Effector memory CD4-positive, alpha-beta T cell (primary cell): Measurements from ENCODE around the gene ALDH3A2.

Source experiments
- DNase-seq, 3 donors: peaks; one replicate each; pipeline ENCODE4 v3.0.0-alpha.2; 2020
- H3K27ac ChIP-seq: 2 replicates; pipeline ENCODE4 v1.7.0; 2013; ENCODE audit warnings: mild to moderate bottlenecking, low read length, moderate library complexity; ENCODE audit not compliant: insufficient read depth, poor library complexity, severe bottlenecking
- H3K27me3 ChIP-seq: replicated peaks from 2 replicates; pipeline ENCODE4 v1.7.0; 2013; ENCODE audit warnings: mild to moderate bottlenecking, low read length; ENCODE audit not compliant: insufficient read depth, control insufficient read depth, poor library complexity, severe bottlenecking
- H3K36me3 ChIP-seq: 2 replicates; pipeline ENCODE4 v1.7.0; 2013; ENCODE audit warnings: mild to moderate bottlenecking, low read length, moderate library complexity; ENCODE audit not compliant: control insufficient read depth, insufficient read depth
- H3K4me1 ChIP-seq: 2 replicates; pipeline ENCODE4 v1.7.0; 2013; ENCODE audit warnings: low read length, mild to moderate bottlenecking; ENCODE audit not compliant: control insufficient read depth, insufficient read depth, poor library complexity, severe bottlenecking
- H3K4me3 ChIP-seq: 2 replicates; pipeline ENCODE4 v1.7.0; 2013; ENCODE audit warnings: low read length, low read depth, mild to moderate bottlenecking; ENCODE audit not compliant: insufficient read depth, poor library complexity, severe bottlenecking
- H3K9me3 ChIP-seq: 2 replicates; pipeline ENCODE4 v1.7.0; 2013; ENCODE audit warnings: mild to moderate bottlenecking, low read length, moderate library complexity; ENCODE audit not compliant: control insufficient read depth

ALDH3A2 gene

DNA sequence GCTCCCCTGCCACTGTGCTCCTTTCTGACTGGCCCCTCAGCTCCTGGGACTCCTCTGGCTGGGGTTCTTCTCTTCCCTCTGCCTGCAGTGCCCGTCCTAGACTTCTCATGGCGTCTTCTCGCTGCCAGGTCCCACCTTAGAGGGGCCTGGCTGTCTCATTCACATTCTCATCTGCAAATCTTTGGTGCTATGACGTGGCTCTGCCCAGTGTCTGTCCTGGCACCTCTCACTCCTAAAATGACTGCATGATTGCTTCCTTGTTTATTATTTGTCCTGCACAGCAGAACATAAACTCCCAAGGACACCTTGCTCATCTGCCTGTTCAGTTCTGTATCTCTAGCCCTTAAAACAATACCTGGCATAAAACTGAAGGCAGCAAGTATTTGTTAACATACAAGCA, 18.5 kb upstream of the ALDH3A2 start:
- H3K4me1 ChIP-seq = no peaks in the 10 kb centered on the region
- no peak for DNase-seq
- H3K27ac ChIP-seq = no peak overlapping the region
- no peaks in the 10 kb centered on the region for H3K27me3 ChIP-seq
- H3K36me3 ChIP-seq = no peaks in the 10 kb centered on the region
- no peak overlapping the region for H3K4me3 ChIP-seq
- no peaks in the 10 kb centered on the region for H3K9me3 ChIP-seq

- no peak for DNase-seq
- Histone ChIP-seq H3K4me3 (no peak overlapping the region), H3K36me3 (no peaks in the 10 kb centered on the region), H3K27me3 (no peaks in the 10 kb centered on the region), H3K4me1 (no peaks in the 10 kb centered on the region), H3K27ac (no peak overlapping the region), H3K9me3 (no peaks in the 10 kb centered on the region)
Observed at GRCh38 chr17:19630661-19631060, 17.9 kb upstream of the ALDH3A2 start.

DNA sequence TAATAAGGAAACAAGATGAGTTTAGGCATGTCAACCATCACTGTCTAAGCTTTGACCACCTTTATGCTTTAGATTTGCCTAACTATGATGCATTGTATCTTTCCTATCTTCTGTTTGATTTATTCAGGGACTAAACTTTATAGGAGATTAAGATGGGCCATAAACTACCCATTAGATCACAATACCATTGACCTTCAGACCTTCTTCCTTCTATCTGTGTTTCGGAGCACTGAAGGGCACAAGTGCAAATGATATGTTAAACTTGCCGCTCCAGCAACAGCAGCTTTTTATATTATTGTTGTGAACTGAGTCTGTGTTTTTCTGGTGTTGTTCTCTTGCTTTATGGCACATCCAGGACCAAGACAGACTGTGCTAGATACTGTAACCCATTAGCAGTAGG, 16.6 kb upstream of the ALDH3A2 start:
- H3K4me3 ChIP-seq = no peak overlapping the region
- no peaks in the 10 kb centered on the region for H3K4me1 ChIP-seq

GRCh38 chr17:19641687-19642372, 6.7 kb upstream of the ALDH3A2 start:
- H3K4me3 ChIP-seq = no peak overlapping the region
- no peaks in the 10 kb centered on the region for H3K4me1 ChIP-seq
- H3K27me3 ChIP-seq = no peaks in the 10 kb centered on the region
- no peak overlapping the region for H3K27ac ChIP-seq
- DNase-seq = no peak
- H3K36me3 ChIP-seq = no peaks in the 10 kb centered on the region
- no peaks in the 10 kb centered on the region for H3K9me3 ChIP-seq

More for the DNA sequence above, 16.6 kb upstream of the ALDH3A2 start:
- DNase-seq = no peak
- Histone ChIP-seq H3K27ac (no peak overlapping the region), H3K27me3 (no peaks in the 10 kb centered on the region), H3K9me3 (no peaks in the 10 kb centered on the region), H3K36me3 (no peaks in the 10 kb centered on the region)

DNA sequence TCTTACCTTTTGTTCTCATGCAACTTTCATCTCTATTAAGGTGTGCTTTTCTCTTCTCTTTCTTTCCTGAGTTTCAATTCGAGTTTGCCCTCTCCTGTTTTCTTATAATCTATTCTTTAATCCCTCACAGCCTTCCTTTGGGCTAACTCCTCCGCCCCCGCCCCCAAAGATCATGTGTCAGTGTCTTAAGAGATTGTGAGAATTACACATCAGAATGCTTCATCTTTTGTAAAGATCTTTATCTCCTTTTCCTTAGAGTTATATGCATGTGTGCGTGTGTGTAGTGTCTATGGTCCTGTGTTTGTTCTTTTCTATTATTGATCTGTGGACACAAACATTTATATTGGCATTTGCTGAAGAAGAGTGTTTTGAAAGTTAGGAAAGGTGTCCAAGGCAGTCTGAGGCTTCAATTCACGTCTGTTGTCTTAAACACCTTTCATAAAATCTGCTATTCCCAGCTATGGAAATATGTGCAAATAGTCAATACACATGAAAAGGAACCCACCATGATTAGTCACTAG, 6.1 kb upstream of the ALDH3A2 start:
- Histone ChIP-seq H3K4me3 (no peak overlapping the region), H3K4me1 (peaks cover 1% of the 10 kb centered on the region), H3K27me3 (no peaks in the 10 kb centered on the region), H3K27ac (no peak overlapping the region), H3K36me3 (no peaks in the 10 kb centered on the region), H3K9me3 (no peaks in the 10 kb centered on the region)
- no peak for DNase-seq

DNA sequence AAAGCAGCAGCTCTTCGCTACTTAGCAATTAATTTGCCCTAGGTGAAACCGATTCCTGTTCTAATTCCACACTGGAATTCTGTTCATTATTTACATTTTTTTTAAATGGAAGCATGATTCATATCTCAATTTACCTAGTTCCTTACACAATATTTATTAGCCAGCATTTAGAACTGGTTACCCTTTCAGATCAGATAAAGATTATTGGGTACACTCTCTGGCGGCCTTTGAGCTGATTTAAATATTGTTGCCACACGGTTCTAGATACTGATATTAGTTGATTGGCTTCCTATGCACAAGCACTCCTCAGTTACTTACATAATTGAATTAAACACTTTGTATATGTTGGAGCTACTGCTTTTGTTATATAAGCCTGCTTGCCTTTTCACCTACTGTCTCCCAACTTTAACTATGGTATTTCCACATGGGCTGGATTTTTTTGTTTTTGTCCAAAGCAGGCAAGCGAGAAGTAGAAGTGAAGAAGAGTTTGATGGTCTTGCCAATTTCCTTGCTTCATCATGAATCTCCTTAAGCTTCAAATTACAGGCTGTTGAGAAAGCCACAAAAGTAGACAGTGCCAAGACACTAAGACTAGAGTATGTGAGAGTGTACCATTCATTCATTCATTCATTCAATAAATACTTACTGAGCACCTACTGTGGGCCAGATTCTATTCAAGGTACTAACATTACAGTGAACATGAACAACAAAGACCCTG, 3.9 kb upstream of the ALDH3A2 start:
- Histone ChIP-seq H3K27me3 (no peaks in the 10 kb centered on the region), H3K4me1 (peaks cover 11% of the 10 kb centered on the region), H3K4me3 (no peak overlapping the region), H3K36me3 (no peaks in the 10 kb centered on the region), H3K27ac (no peak overlapping the region), H3K9me3 (no peaks in the 10 kb centered on the region)
- DNase-seq = no peak

DNA sequence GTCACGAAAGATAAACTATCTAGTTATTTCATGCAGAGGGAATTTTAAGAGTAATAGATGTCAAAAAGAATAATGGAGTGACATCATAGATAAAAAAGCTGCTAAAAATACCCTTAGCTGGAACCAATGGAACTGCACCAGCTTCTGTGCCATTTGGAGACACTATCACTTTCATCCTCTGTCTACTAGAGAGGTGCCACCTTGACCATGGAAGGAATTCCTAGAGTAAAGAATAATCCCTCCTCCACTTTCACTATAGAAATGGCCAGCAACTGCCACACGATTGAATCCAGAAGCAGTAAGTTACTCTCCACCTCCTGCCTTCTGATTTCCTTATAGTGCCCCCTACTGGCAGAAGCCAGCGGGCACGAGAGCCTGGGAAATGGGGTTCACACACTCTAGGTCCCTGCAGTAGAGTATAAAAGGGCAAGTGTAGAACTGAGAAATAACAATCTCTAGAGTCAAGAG, 2.8 kb upstream of the ALDH3A2 start:
- Histone ChIP-seq H3K27ac (no peak overlapping the region), H3K9me3 (no peaks in the 10 kb centered on the region), H3K4me3 (no peak overlapping the region), H3K36me3 (no peaks in the 10 kb centered on the region), H3K27me3 (no peaks in the 10 kb centered on the region), H3K4me1 (peaks cover 13% of the 10 kb centered on the region)
- peak; percentile 10 to 24 (median 12) for DNase-seq

DNA sequence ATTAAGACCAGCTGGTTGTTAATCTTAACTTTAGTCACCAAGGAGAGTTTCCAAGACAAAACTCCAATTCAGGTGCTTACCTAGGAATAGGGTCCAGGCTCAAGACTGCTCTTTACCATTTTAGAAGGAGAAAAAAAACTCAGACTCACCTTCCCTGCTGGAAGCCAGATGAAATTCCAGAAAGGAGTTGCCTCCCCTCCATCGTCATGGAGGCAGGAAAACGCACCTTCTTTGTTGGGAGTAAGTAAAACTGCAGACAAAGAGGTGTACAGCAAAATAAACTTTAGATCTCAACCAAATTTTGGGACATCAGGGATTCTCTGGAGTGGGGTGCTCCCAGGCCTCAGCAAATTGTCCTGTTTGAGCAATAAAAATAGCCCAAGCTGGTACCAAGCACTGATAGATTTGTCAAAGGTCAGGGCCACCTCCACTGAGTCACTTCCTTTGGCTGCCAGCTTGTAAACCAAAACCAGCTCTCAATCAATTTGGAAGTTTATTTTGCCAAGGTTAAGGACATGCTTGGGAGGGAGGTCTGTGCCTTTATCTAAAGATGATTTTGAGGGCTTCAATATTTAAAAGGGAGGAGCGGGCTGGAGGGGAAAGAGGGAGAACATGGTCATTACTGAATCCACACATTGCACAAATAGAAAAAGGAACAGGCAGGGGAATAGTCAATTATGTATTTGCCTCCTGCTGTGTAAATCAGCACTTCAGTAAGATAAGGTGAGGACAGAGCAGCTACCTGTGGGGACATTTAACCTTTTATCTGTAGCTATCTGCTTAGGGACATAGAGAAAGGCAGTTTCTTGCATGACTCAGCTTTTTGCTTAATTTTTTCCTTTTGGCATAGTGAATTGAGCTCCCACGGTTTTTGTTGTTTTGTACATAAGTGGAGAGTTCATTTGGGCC, 1.5 kb upstream of the ALDH3A2 start:
- no peaks in the 10 kb centered on the region for H3K27me3 ChIP-seq
- no peak for DNase-seq
- no peaks in the 10 kb centered on the region for H3K36me3 ChIP-seq
- H3K27ac ChIP-seq = no peak overlapping the region
- H3K9me3 ChIP-seq = no peaks in the 10 kb centered on the region
- H3K4me3 ChIP-seq = peak overlapping the region; percentile 96
- peaks cover 13% of the 10 kb centered on the region for H3K4me1 ChIP-seq

GRCh38 chr17:19647697-19648474, 665 bp upstream of the ALDH3A2 start:
- H3K36me3 ChIP-seq = no peaks in the 10 kb centered on the region
- H3K9me3 ChIP-seq = no peaks in the 10 kb centered on the region
- H3K4me1 ChIP-seq = peaks cover 13% of the 10 kb centered on the region
- peak overlapping the region; percentile 96 for H3K4me3 ChIP-seq
- H3K27me3 ChIP-seq = no peaks in the 10 kb centered on the region
- DNase-seq = peak in 2 of 3 donors; percentile 6 to 16
- H3K27ac ChIP-seq = peak overlapping the region; percentile 55
